Panc1 (cell line): ENCODE data around the gene MXRA8. TPM values are rescaled to one million over a fixed set of nuclear protein-coding genes. Genes with fewer than 3 reads are reported as not detected.
A peak's percentile ranks its signal among the peaks of the same experiment; 100 is the strongest.
"Not testable (repeated sequence)": the region's sequence is repeated elsewhere in the genome, so short reads cannot be mapped to it uniquely, and the experiment has no call there.

Experiments
- ATAC-seq: fragments of 200-7000 bp; cut with Tn5 transposase; 2 replicates; pipeline ENCODE4 v1.9.1; 2020; ENCODE audit warnings: mild to moderate bottlenecking, moderate library complexity
- BruUV-seq: library from RNA; stranded (reverse); fragments of 400-500 nt; replicated peaks from 2 replicates; lab custom pipeline; 2021; lab: Mats Ljungman, UMichigan
- CTCF ChIA-PET: fragments of 300-600 bp; sonication (Branson Sonifier 250); formaldehyde crosslinking; loops from one replicate; lab custom pipeline; 2022; ENCODE audit warnings: antibody characterized with exemption; lab: Charles Lee
- POLR2A ChIA-PET: fragments of 300-600 bp; sonication (Branson Sonifier 250); formaldehyde crosslinking; loops from one replicate; lab custom pipeline; 2022; ENCODE audit warnings: antibody characterized with exemption; lab: Charles Lee
- DNase-seq: peaks from one replicate; pipeline ENCODE4 v3.0.0-alpha.2; 2010; ENCODE audit warnings: low read depth, low spot score
- H3K27ac ChIP-seq: 2 replicates; pipeline ENCODE4 v1.5.1; 2011; ENCODE audit warnings: mild to moderate bottlenecking, low read length, inconsistent platforms
- H3K27me3 ChIP-seq: fragments of 200-500 bp; sonication (Bioruptor generic); 2 replicates; pipeline ENCODE4 v1.6.0; 2014; ENCODE audit warnings: low read length, inconsistent platforms; ENCODE audit not compliant: control insufficient read depth, insufficient read depth
- H3K36me3 ChIP-seq: fragments of 200-500 bp; sonication (Bioruptor generic); 2 replicates; pipeline ENCODE4 v1.5.1; 2014; ENCODE audit warnings: inconsistent platforms, mild to moderate bottlenecking, low read length, moderate library complexity; ENCODE audit not compliant: control insufficient read depth, insufficient read depth
- H3K4me1 ChIP-seq: 2 replicates; pipeline ENCODE4 v1.5.1; 2011; ENCODE audit warnings: inconsistent platforms, mild to moderate bottlenecking, low read length, moderate library complexity; ENCODE audit not compliant: control insufficient read depth, insufficient read depth
- H3K4me3 ChIP-seq, 2 experiments: 2 replicates each; pipeline ENCODE4 v1.5.1; 2011 to 2012; ENCODE audit warnings: low read depth in 2 of 2, low read length in 2 of 2, mild to moderate bottlenecking in 2 of 2, inconsistent platforms in 1 of 2, moderate library complexity in 1 of 2
- H3K9me3 ChIP-seq: fragments of 200-500 bp; sonication (Bioruptor generic); 2 replicates; pipeline ENCODE4 v1.5.1; 2014; ENCODE audit warnings: low read depth, mild to moderate bottlenecking, inconsistent platforms, low read length, moderate library complexity; ENCODE audit not compliant: control insufficient read depth, insufficient read depth
- POLR2AphosphoS5 ChIP-seq: IDR thresholded peaks from 2 replicates; pipeline ENCODE4 v1.6.1; 2012; ENCODE audit warnings: mild to moderate bottlenecking, low read depth, low read length, moderate library complexity
- SIN3A ChIP-seq: IDR thresholded peaks from 2 replicates; pipeline ENCODE4 v1.6.1; 2012; ENCODE audit warnings: low read depth, mild to moderate bottlenecking, low read length, moderate library complexity, borderline replicate concordance; ENCODE audit not compliant: insufficient read depth
- TCF7L2 ChIP-seq: IDR thresholded peaks from 2 replicates; pipeline ENCODE4 v1.6.1; 2011; ENCODE audit warnings: mild to moderate bottlenecking, low read depth, low read length, inconsistent platforms
- in situ Hi-C: cut with HindIII; loops from 2 replicates; pipeline ENCODE4 v1.10.0; 2016; ENCODE audit warnings: low sequenced_read_pairs, low pct_unique_long_range_greater_than_20kb
- intact Hi-C: fragments of 100-400 bp; cut with micrococcal nuclease; formaldehyde crosslinking; loops from one replicate; pipeline ENCODE4 v1.10.0; 2022; ENCODE audit not compliant: unreplicated experiment
- total RNA-seq: library from RNA; stranded (reverse); gene quantifications from one replicate; pipeline ENCODE4 v1.2.1, GENCODE V29; 2021; ENCODE audit not compliant: unreplicated experiment
- TF ChIP-seq, protein P1 (sequence below), 2 experiments: IDR thresholded peaks; 2 replicates each; pipeline ENCODE4 v1.6.1; 2011 to 2012; ENCODE audit warnings: low read depth in 2 of 2, control low read depth in 1 of 2, low read length in 1 of 2, mild to moderate bottlenecking in 1 of 2, moderate library complexity in 1 of 2; ENCODE audit not compliant: insufficient read depth in 1 of 2
- TF ChIP-seq, protein P2 (sequence below): fragments of 450-650 bp; IDR thresholded peaks from 2 replicates; pipeline ENCODE4 v1.5.1; 2017; ENCODE audit warnings: mild to moderate bottlenecking

Gene MXRA8
- total RNA-seq, 1 experiment from 2014 or later, result 96.0 TPM

DNA sequence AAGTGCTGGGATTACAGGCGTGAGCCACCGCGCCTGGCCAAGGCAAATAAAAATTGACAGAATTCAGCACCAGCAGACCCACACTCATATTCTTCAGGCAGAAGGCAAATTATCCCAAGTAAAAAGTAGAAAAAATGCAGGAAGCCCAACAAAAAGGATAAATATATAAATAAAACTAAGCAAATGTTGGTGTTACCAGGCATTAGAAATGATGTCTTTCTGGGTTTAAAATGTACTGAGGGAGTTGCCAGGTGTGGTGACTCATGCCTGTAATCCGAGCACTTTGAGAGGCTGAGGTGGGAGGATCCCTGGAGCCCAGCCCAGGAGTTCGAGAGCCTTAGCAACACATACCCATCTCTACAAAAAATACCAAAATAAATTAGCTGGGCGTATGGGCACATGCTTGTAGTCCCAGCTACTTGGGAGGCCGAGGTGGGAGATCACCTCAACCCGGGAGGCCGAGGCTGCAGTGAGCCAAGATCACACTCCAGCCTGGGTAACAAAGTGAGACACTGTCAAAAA lies 40.2 kb downstream of the MXRA8 start:
- CTCF ChIA-PET, result no interaction called here
- no peak overlapping the region for H3K4me3 ChIP-seq
- DNase-seq (no peak), ATAC-seq (peak; percentile 74)
- TF ChIP-seq, protein P1, sequence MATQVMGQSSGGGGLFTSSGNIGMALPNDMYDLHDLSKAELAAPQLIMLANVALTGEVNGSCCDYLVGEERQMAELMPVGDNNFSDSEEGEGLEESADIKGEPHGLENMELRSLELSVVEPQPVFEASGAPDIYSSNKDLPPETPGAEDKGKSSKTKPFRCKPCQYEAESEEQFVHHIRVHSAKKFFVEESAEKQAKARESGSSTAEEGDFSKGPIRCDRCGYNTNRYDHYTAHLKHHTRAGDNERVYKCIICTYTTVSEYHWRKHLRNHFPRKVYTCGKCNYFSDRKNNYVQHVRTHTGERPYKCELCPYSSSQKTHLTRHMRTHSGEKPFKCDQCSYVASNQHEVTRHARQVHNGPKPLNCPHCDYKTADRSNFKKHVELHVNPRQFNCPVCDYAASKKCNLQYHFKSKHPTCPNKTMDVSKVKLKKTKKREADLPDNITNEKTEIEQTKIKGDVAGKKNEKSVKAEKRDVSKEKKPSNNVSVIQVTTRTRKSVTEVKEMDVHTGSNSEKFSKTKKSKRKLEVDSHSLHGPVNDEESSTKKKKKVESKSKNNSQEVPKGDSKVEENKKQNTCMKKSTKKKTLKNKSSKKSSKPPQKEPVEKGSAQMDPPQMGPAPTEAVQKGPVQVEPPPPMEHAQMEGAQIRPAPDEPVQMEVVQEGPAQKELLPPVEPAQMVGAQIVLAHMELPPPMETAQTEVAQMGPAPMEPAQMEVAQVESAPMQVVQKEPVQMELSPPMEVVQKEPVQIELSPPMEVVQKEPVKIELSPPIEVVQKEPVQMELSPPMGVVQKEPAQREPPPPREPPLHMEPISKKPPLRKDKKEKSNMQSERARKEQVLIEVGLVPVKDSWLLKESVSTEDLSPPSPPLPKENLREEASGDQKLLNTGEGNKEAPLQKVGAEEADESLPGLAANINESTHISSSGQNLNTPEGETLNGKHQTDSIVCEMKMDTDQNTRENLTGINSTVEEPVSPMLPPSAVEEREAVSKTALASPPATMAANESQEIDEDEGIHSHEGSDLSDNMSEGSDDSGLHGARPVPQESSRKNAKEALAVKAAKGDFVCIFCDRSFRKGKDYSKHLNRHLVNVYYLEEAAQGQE (IDR thresholded peaks at IDR 0.05; ENCODE audit: insufficient read depth in 1 of 2, low read depth in 2 of 2, low read length in 1 of 2), result no peak
- no peak for TF ChIP-seq TCF7L2
- TF ChIP-seq POLR2AphosphoS5, result peak; percentile 64; the same call in 1 of the 2 replicates
- H3K27ac ChIP-seq, result peak overlapping the region; percentile 48
- intact Hi-C loops (no loop called here), in situ Hi-C loops (no loop called here)
- no peaks in the 10 kb centered on the region; the same call in none of the 2 replicates for H3K36me3 ChIP-seq
- TSS peak; percentile 71 for BruUV-seq
- H3K9me3 ChIP-seq, result no peaks in the 10 kb centered on the region
- POLR2A ChIA-PET, result no interaction called here
- peaks cover 38% of the 10 kb centered on the region for H3K4me1 ChIP-seq
- H3K27me3 ChIP-seq, result no peaks in the 10 kb centered on the region

DNA sequence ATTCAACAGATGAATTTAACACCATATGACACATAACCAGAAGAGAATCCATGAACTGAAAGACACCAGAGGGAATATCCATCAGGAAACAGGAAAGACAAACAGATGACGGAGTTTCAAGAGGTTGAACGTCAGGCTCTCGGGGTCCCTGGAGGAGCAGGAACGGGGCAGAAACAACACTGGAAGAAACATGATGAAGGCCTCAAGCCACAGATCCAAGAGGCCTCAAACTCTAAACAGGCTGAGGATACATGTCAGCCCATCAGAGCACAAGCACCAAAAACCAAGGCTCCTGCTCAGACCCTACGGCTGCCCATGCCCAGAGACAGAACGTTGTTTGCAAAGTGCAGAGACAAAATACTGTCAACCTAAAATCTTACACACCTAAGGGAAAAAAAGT lies 40.9 kb downstream of the MXRA8 start:
- Histone ChIP-seq H3K4me3 (no peak overlapping the region), H3K4me1 (peaks cover 33% of the 10 kb centered on the region), H3K27ac (peak overlapping the region; percentile 3; the same call in 1 of the 2 replicates), H3K36me3 (no peaks in the 10 kb centered on the region; the same call in none of the 2 replicates), H3K27me3 (no peaks in the 10 kb centered on the region), H3K9me3 (no peaks in the 10 kb centered on the region)
- ChIA-PET POLR2A (interaction anchor here (0.6 kb wide), 1 partner anchor 316 kb away, joined by 3 read pairs; no protein-coding TSS in a partner anchor), CTCF (no interaction called here)
- DNase-seq, result no peak
- in situ Hi-C loops, result no loop called here
- no peak for TF ChIP-seq SIN3A
- TF ChIP-seq, protein P2, sequence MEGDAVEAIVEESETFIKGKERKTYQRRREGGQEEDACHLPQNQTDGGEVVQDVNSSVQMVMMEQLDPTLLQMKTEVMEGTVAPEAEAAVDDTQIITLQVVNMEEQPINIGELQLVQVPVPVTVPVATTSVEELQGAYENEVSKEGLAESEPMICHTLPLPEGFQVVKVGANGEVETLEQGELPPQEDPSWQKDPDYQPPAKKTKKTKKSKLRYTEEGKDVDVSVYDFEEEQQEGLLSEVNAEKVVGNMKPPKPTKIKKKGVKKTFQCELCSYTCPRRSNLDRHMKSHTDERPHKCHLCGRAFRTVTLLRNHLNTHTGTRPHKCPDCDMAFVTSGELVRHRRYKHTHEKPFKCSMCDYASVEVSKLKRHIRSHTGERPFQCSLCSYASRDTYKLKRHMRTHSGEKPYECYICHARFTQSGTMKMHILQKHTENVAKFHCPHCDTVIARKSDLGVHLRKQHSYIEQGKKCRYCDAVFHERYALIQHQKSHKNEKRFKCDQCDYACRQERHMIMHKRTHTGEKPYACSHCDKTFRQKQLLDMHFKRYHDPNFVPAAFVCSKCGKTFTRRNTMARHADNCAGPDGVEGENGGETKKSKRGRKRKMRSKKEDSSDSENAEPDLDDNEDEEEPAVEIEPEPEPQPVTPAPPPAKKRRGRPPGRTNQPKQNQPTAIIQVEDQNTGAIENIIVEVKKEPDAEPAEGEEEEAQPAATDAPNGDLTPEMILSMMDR, result no peak
- TF ChIP-seq, protein P1 (IDR thresholded peaks at IDR 0.05; ENCODE audit: insufficient read depth in 1 of 2, low read depth in 2 of 2, low read length in 1 of 2), result no peak
- no peak for TF ChIP-seq POLR2AphosphoS5
- TF ChIP-seq TCF7L2, result no peak
- intact Hi-C loops, result no loop called here
- ATAC-seq, result no peak
- TSS peak; percentile 83 for BruUV-seq

DNA sequence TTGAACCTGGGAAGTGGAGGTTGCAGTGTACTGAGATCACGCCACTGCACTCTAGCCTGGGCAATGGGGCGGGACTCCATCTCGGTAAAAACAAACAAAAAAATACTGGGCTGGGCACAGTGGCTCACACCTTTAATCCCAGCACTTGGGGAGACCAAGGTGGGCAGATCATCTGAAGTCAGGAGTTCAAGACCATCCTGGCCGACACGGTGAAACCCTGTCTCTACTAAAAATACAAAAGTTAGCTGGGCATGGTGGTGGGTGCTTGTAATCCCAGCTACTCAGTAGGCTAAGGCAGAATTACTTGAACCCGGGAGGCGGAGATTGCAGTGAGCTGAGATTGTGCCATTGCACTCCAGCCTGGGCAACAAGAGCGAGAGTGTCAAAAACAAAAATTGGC lies 42.2 kb downstream of the MXRA8 start:
- H3K36me3 ChIP-seq, H3K4me3 ChIP-seq, intact Hi-C loops, H3K27ac ChIP-seq, CTCF ChIA-PET, H3K27me3 ChIP-seq, DNase-seq, H3K9me3 ChIP-seq, BruUV-seq, POLR2A ChIA-PET, in situ Hi-C loops, ATAC-seq: not testable (repeated sequence)
- peaks cover 27% of the 10 kb centered on the region for H3K4me1 ChIP-seq
